Glutamatergic neuron (in vitro differentiated cells): Measurements from ENCODE around the gene UBALD2. TPM values are rescaled to one million over a fixed set of nuclear protein-coding genes. Genes with fewer than 3 reads are reported as not detected.

Experiments used
- DNase-seq: peaks from one replicate; pipeline ENCODE4 v3.0.0; 2022
- H3K27ac Mint-ChIP-seq: one replicate; pipeline ENCODE4 v1.8.0; 2020; ENCODE audit warnings: mild to moderate bottlenecking, mixed read lengths, inconsistent platforms; ENCODE audit not compliant: unreplicated experiment
- H3K27me3 Mint-ChIP-seq: one replicate; pipeline ENCODE4 v1.8.0; 2020; ENCODE audit warnings: mild to moderate bottlenecking, moderate library complexity, mixed read lengths, inconsistent platforms; ENCODE audit not compliant: unreplicated experiment
- H3K36me3 Mint-ChIP-seq: one replicate; pipeline ENCODE4 v1.8.0; 2020; ENCODE audit warnings: mild to moderate bottlenecking, mixed read lengths, inconsistent platforms; ENCODE audit not compliant: unreplicated experiment
- H3K4me1 Mint-ChIP-seq: one replicate; pipeline ENCODE4 v1.8.0; 2020; ENCODE audit warnings: mild to moderate bottlenecking, low read depth, mixed read lengths, inconsistent platforms; ENCODE audit not compliant: unreplicated experiment
- H3K4me3 Mint-ChIP-seq: one replicate; pipeline ENCODE4 v1.8.0; 2020; ENCODE audit warnings: mild to moderate bottlenecking, mixed read lengths, inconsistent platforms; ENCODE audit not compliant: unreplicated experiment
- H3K9me3 Mint-ChIP-seq: one replicate; pipeline ENCODE4 v1.8.0; 2020; ENCODE audit warnings: mild to moderate bottlenecking, moderate library complexity, mixed read lengths, inconsistent platforms; ENCODE audit not compliant: unreplicated experiment
- CTCF ChIP-seq: fragments of 200-600 bp; sonication (generic); IDR thresholded peaks from one replicate; pipeline ENCODE4 v1.5.0; 2021; ENCODE audit not compliant: partially characterized antibody, unreplicated experiment
- total RNA-seq: library from RNA; stranded (reverse); fragmentation: NEBNext Ultra II Directional; extraction: Animal tissue kit (Norgen Biotek cat#: 25700); gene quantifications from one replicate; pipeline ENCODE4 v1.2.1, GENCODE V29; 2021; ENCODE audit not compliant: unreplicated experiment

Gene UBALD2
- total RNA-seq, 1 donor from 2014 or later: 58.7 TPM

GRCh38 chr17:76278268-76278908 lies 13.2 kb downstream of the UBALD2 start:
- no peak overlapping the region for H3K4me3 Mint-ChIP-seq

GRCh38 chr17:76278952-76279741 lies 14.0 kb downstream of the UBALD2 start:
- peaks cover 4% of the 10 kb centered on the region for H3K9me3 Mint-ChIP-seq
- peak; percentile 100 for TF ChIP-seq CTCF
- peak; percentile 91 for DNase-seq
- peaks cover 2% of the 10 kb centered on the region for H3K27me3 Mint-ChIP-seq
- H3K27ac Mint-ChIP-seq: no peak overlapping the region
- no peak overlapping the region for H3K4me3 Mint-ChIP-seq
- H3K4me1 Mint-ChIP-seq: no peaks in the 10 kb centered on the region
- H3K36me3 Mint-ChIP-seq: no peaks in the 10 kb centered on the region

More at GRCh38 chr17:76278268-76278908, 13.2 kb downstream of the UBALD2 start:
- Mint-ChIP-seq H3K4me1 (no peaks in the 10 kb centered on the region), H3K27ac (no peak overlapping the region), H3K9me3 (peaks cover 4% of the 10 kb centered on the region), H3K36me3 (no peaks in the 10 kb centered on the region), H3K27me3 (peaks cover 2% of the 10 kb centered on the region)
- no peak for DNase-seq
- no peak for TF ChIP-seq CTCF

GRCh38 chr17:76279742-76280287 lies 14.7 kb downstream of the UBALD2 start:
- Mint-ChIP-seq H3K4me1 (no peaks in the 10 kb centered on the region), H3K9me3 (peaks cover 4% of the 10 kb centered on the region), H3K27me3 (peaks cover 2% of the 10 kb centered on the region), H3K4me3 (no peak overlapping the region), H3K27ac (no peak overlapping the region), H3K36me3 (no peaks in the 10 kb centered on the region)
- no peak for DNase-seq
- peak; percentile 64 for TF ChIP-seq CTCF

GRCh38 chr17:76280650-76281049 lies 15.5 kb downstream of the UBALD2 start:
- Mint-ChIP-seq H3K9me3 (peaks cover 4% of the 10 kb centered on the region), H3K36me3 (no peaks in the 10 kb centered on the region), H3K27me3 (peaks cover 2% of the 10 kb centered on the region), H3K4me1 (no peaks in the 10 kb centered on the region), H3K4me3 (no peak overlapping the region), H3K27ac (no peak overlapping the region)
- no peak for DNase-seq
- TF ChIP-seq CTCF: no peak
